K562 (cell line): ENCODE measurements around the gene RANBP3. TPM values are rescaled to one million over a fixed set of nuclear protein-coding genes. Genes with fewer than 3 reads are reported as not detected.

ENCODE experiments used
- ATAC-seq: fragments of 200-7000 bp; cut with Tn5 transposase; 3 replicates; pipeline ENCODE4 v1.9.1; 2020; ENCODE audit warnings: moderate library complexity
- BruUV-seq: library from RNA; stranded (reverse); fragments of 400-500 nt; replicated peaks from 2 replicates; lab custom pipeline; 2021; lab: Mats Ljungman, UMichigan
- CTCF ChIA-PET: fragments of 300-600 bp; formaldehyde crosslinking; extraction: SDS; loops from one replicate; lab custom pipeline; 2021; ENCODE audit warnings: low intra/inter-chr PET ratio; lab: Yijun Ruan, JAX
- POLR2A ChIA-PET: fragments of 300-600, 350-650 bp; sonication (Branson Sonifier 250); formaldehyde crosslinking; extraction: SDS; loops from one replicate; lab custom pipeline; 2021; ENCODE audit warnings: antibody characterized with exemption, inconsistent platforms; lab: Yijun Ruan, JAX
- DNase-seq, 4 experiments: peaks; one replicate each; pipeline versions ENCODE4 v3.0.0 to v3.0.0-alpha.2; 2011 to 2018; ENCODE audit warnings: low spot score in 3 of 4, mixed read lengths in 3 of 4; ENCODE audit errors: extremely low read depth in 1 of 4
- FAIRE-seq: peaks from 2 replicates; lab custom pipeline; 2011; peaks lifted over from hg19 to GRCh38; lab: Jason Lieb, UNC
- H2AFZ ChIP-seq: 2 replicates; pipeline ENCODE4 v1.6.0; 2011; ENCODE audit warnings: low read depth, low read length, control low read depth, inconsistent platforms
- H3K27ac ChIP-seq: fragments of 200-600 bp; 3 replicates; pipeline ENCODE4 v1.8.0; 2011; ENCODE audit warnings: low read depth, mild to moderate bottlenecking, control low read depth, inconsistent platforms, low read length, moderate library complexity, mixed read lengths; ENCODE audit errors: extremely low read depth
- H3K27me3 ChIP-seq, 2 experiments: fragments of 300-600 bp in 1 of 2; 2 replicates in 1 of 2; 3 replicates in 1 of 2; pipeline versions ENCODE4 v1.6.0 to v1.8.0; 2011; ENCODE audit warnings: inconsistent platforms in 2 of 2, low read length in 2 of 2, mild to moderate bottlenecking in 1 of 2, mixed read lengths in 1 of 2, moderate library complexity in 1 of 2; ENCODE audit not compliant: control insufficient read depth in 2 of 2, insufficient read depth in 2 of 2
- H3K36me3 ChIP-seq: fragments of 300-600 bp; 3 replicates; pipeline ENCODE4 v1.8.0; 2011; ENCODE audit warnings: mild to moderate bottlenecking, low read length, inconsistent platforms; ENCODE audit not compliant: control insufficient read depth, insufficient read depth
- H3K4me1 ChIP-seq, 2 experiments: fragments of 200-600 bp in 1 of 2; replicated peaks in 1 of 2; 2 replicates in 1 of 2; 3 replicates in 1 of 2; pipeline versions ENCODE4 v1.5.1 to v1.8.0; 2011; ENCODE audit warnings: inconsistent platforms in 2 of 2, low read length in 2 of 2, mild to moderate bottlenecking in 1 of 2, mixed read lengths in 1 of 2, moderate library complexity in 1 of 2; ENCODE audit not compliant: control insufficient read depth in 2 of 2, insufficient read depth in 2 of 2
- H3K4me2 ChIP-seq: 2 replicates; pipeline ENCODE4 v1.6.1; 2011; ENCODE audit warnings: low read length, control low read depth, inconsistent platforms, mixed read lengths; ENCODE audit not compliant: insufficient read depth
- H3K4me3 ChIP-seq: fragments of 200-600 bp; sonication (generic), shearing (Covaris generic); 2 replicates; pipeline ENCODE4 v1.5.1; 2016; ENCODE audit warnings: control low read depth, inconsistent platforms
- H3K79me2 ChIP-seq: fragments of 200-600 bp; 3 replicates; pipeline ENCODE4 v1.8.0; 2011; ENCODE audit warnings: low read length, inconsistent platforms; ENCODE audit not compliant: control insufficient read depth, insufficient read depth
- H3K9ac ChIP-seq, 2 experiments: 2 replicates each; pipeline versions ENCODE4 v1.6.0 to v1.6.1; 2011; ENCODE audit warnings: low read depth in 2 of 2, low read length in 2 of 2, control low read depth in 1 of 2, inconsistent platforms in 1 of 2, mild to moderate bottlenecking in 1 of 2, mixed read lengths in 1 of 2; ENCODE audit not compliant: insufficient read depth in 1 of 2
- H3K9me1 ChIP-seq: one replicate; pipeline ENCODE4 v1.6.0; 2011; ENCODE audit warnings: inconsistent platforms, mild to moderate bottlenecking, low read length, moderate library complexity; ENCODE audit not compliant: control insufficient read depth, insufficient read depth
- H3K9me3 ChIP-seq: replicated peaks from 2 replicates; pipeline ENCODE4 v1.5.1; 2011; ENCODE audit warnings: low read depth, low read length, inconsistent platforms; ENCODE audit not compliant: control insufficient read depth, insufficient read depth
- H4K20me1 ChIP-seq: replicated peaks from 2 replicates; pipeline ENCODE4 v1.6.1; 2011; ENCODE audit warnings: low read length, inconsistent platforms, mixed read lengths; ENCODE audit not compliant: control insufficient read depth, insufficient read depth
- HIVEP1 ChIP-seq: fragments of 250-450 bp; sonication (Bioruptor Pico); IDR thresholded peaks from 2 replicates; pipeline ENCODE4 v1.4.0; 2020; ENCODE audit warnings: mild to moderate bottlenecking
- NFIX ChIP-seq: fragments of 250-450 bp; sonication (Bioruptor Pico); IDR thresholded peaks from 2 replicates; pipeline ENCODE4 v1.4.0; 2020; ENCODE audit warnings: low read depth, mild to moderate bottlenecking, moderate library complexity
- PRDM10 ChIP-seq: fragments of 450-650 bp; IDR thresholded peaks from 2 replicates; pipeline ENCODE4 v1.6.1; 2018; ENCODE audit not compliant: partially characterized antibody
- ZNF124 ChIP-seq: sonication (generic); formaldehyde crosslinking; IDR thresholded peaks from 2 replicates; pipeline ENCODE4 v1.8.1; 2022; ENCODE audit warnings: missing genetic modification reagents
- WGBS: fragments of 100-300 bp; shearing (Covaris generic); methylation state at CpG from one replicate; pipeline ENCODE4 v1.1.6; 2016; ENCODE audit warnings: low coverage, mixed read lengths; ENCODE audit not compliant: insufficient coverage; ENCODE audit errors: missing lambda C conversion rate; 5-methylcytosine and 5-hydroxymethylcytosine counted together
- in situ Hi-C: fragments of 300-500 bp; cut with MboI; formaldehyde crosslinking; loops from 4 replicates; pipeline ENCODE4 v1.15.0; 2018; ENCODE audit warnings: inconsistent platforms, mixed read lengths
- intact Hi-C: fragments of 100-400 bp; cut with micrococcal nuclease; formaldehyde crosslinking; loops from 2 replicates; pipeline ENCODE4 v1.14.2; 2022
- polyA plus RNA-seq, 8 experiments: library from polyadenylated mRNA; depleted of rRNA in 4 of 8; stranded (reverse) in 5 of 8; unstranded in 3 of 8; fragments of >200 nt; fragmentation: Nextera tagmentation in 2 of 8; fragmentation: Illumina TruSeq in 1 of 8; extraction: Ambion mirVana in 2 of 8; extraction: Trizol in 1 of 8; gene quantifications; 2 replicates each; pipeline versions ENCODE4 v1.2.1 to v1.2.3, GENCODE V29; 2011 to 2014; ENCODE audit warnings: inconsistent platforms in 1 of 8, missing spikeins in 1 of 8
- total RNA-seq, 7 experiments: library from RNA; depleted of rRNA in 6 of 7; stranded (reverse); fragments of >200 nt in 6 of 7; fragmentation: Illumina TruSeq in 2 of 7; extraction: Trizol in 2 of 7; gene quantifications; 2 replicates each; pipeline versions ENCODE4 v1.2.1 to v1.2.3, GENCODE V29; 2011 to 2021; ENCODE audit warnings: low replicate concordance in 1 of 7

RANBP3 gene
- total and polyA plus RNA-seq, 9 of the 15 experiments (the other 6 are each of a cell fraction or from before 2014, with no cell fraction given): 0.90 to 95.1 (median 63.2) TPM

DNA sequence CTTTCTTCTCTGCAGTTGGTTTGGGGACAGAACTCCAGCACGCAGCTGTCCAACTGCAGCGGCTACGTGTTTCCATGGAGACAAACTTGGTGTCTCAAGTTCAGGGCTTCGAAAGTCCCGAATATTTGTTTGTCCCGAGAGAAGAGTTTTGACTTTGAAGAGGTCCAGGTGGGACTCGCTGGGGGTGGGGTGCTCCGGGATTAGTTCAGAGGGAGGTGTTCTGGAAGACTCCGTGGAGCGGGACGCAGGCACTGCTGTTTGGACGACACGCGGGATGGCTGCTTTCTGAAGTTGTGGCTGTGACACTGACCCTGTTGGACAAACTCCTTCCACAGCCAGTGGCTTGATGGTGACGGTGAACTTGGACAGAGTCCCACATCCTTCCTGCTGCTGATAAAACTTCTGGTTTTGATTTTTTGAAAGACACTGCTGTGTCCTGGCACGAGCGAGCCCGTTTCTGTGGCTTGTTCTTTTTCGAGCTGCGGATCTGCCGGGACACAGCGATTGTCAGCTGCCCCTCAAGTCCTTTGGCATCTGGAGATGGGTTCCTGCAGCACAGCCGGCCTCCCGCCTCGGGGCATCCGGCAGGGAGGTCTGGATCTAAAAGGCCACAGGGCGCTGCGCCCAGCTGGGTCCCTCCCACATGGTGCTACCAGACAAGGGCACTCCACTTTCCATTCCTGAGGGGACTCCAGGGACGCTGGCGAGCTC lies 15.9 kb upstream of the RANBP3 start:
- Histone ChIP-seq H3K9me3 (no peaks in the 10 kb centered on the region), H3K9ac (peak overlapping the region in 1 of 2 experiments; percentile 43; a peak in 1 of 4 replicates), H3K27me3 (no peaks in the 10 kb centered on the region), H2AFZ (no peak overlapping the region), H3K27ac (no peak overlapping the region), H3K36me3 (no peaks in the 10 kb centered on the region), H3K9me1 (no peaks in the 10 kb centered on the region), H4K20me1 (no peaks in the 10 kb centered on the region), H3K79me2 (no peaks in the 10 kb centered on the region), H3K4me1 (peaks cover 7 to 40% of the 10 kb centered on the region in 2 experiments; a peak in 3 of 5 replicates), H3K4me2 (no peak overlapping the region), H3K4me3 (no peak overlapping the region)
- in situ Hi-C loops: no loop called here
- ChIA-PET CTCF (no interaction called here), POLR2A (no interaction called here)
- intact Hi-C loops: no loop called here
- WGBS: 79% methylated on average over 28 of the region's 30 CpGs
- no peak for TF ChIP-seq ZNF124 (CRISPR knock-in tag)
- no peak for TF ChIP-seq HIVEP1 (CRISPR knock-in tag)
- TF ChIP-seq PRDM10: no peak
- TF ChIP-seq NFIX (CRISPR knock-in tag): no peak
- no peak for FAIRE-seq
- DNase-seq: no peak
- no peak for ATAC-seq
- BruUV-seq: no TSS peak
